Right atrium auricular region (tissue), 2 donors: ENCODE results near the gene ZNF346. TPM values are rescaled to one million over a fixed set of nuclear protein-coding genes. Genes with fewer than 3 reads are reported as not detected.
A peak's percentile ranks its signal among the peaks of the same experiment; 100 is the strongest.

Experiments used
- DNase-seq: peaks from one replicate; pipeline ENCODE4 v3.0.0-alpha.2; 2019; ENCODE audit warnings: low spot score
- H3K27ac ChIP-seq, 2 donors: fragments of 200-600 bp; sonication (generic); 1 replicate in 1 of 2; 2 replicates in 1 of 2; pipeline ENCODE4 v1.5.1; 2016 to 2019
- H3K27me3 ChIP-seq, 2 donors: fragments of 200-600 bp; sonication (generic); one replicate each; pipeline versions ENCODE4 v1.5.1 to v1.6.0; 2017 to 2019
- H3K36me3 ChIP-seq: fragments of 200-600 bp; sonication (generic); one replicate; pipeline ENCODE4 v1.5.1; 2016
- H3K4me1 ChIP-seq, 2 donors: fragments of 200-600 bp; sonication (generic); one replicate each; pipeline versions ENCODE4 v1.5.1 to v1.6.0; 2017 to 2019
- H3K4me3 ChIP-seq, 2 donors: fragments of 200-600 bp; sonication (generic); 1 replicate in 1 of 2; 2 replicates in 1 of 2; pipeline ENCODE4 v1.5.1; 2017 to 2019; ENCODE audit warnings: mild to moderate bottlenecking in 1 of 2, moderate library complexity in 1 of 2
- H3K9me3 ChIP-seq, 2 donors: fragments of 200-600 bp; sonication (generic); one replicate each; pipeline ENCODE4 v1.5.1; 2019
- CTCF ChIP-seq, 2 donors: fragments of 200-600 bp; sonication (generic); IDR thresholded peaks; one replicate each; pipeline ENCODE4 v1.5.1; 2019; ENCODE audit warnings: antibody characterized with exemption in 2 of 2
- total RNA-seq, 2 donors: library from RNA; depleted of rRNA; stranded (reverse); fragments of >200 nt; gene quantifications; one replicate each; pipeline ENCODE4 v1.1.0, GENCODE V29; 2016

ZNF346 gene
- total RNA-seq, 2 donors from 2014 or later = 8.5 TPM

GRCh38 chr5:177023303-177023664 lies 788 bp downstream of the ZNF346 start:
- peak; percentile 58 for DNase-seq
- H3K36me3 ChIP-seq = no peaks in the 10 kb centered on the region
- H3K9me3 ChIP-seq = no peaks in the 10 kb centered on the region
- H3K4me1 ChIP-seq = peaks cover 0 to 16% of the 10 kb centered on the region in 2 donors
- no peak for TF ChIP-seq CTCF (IDR thresholded peaks at IDR 0.05)
- H3K27ac ChIP-seq = peak overlapping the region; percentile 85 to 87
- H3K27me3 ChIP-seq = no peaks in the 10 kb centered on the region
- peak overlapping the region; percentile 79 to 86 for H3K4me3 ChIP-seq

DNA sequence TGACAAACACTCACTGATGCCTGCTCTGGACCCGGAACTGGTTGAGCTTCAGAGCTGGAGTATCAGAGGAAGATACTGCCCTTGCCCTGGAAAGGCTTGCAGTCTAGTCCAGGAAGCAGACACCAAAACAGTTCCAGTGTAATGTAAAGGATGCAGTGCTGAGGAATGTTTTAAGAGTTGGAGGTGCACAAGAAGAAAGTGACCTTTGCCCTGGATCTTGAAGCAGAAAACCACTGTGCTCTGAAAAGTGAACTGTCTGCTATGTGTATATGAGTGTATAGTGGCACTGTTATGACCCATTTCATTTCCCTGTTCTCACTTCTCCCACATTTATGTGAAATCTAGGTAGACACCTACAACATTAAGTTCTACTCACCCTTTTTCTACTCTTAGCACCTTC lies 2.1 kb downstream of the ZNF346 start:
- no peak for TF ChIP-seq CTCF (IDR thresholded peaks at IDR 0.05)
- H3K9me3 ChIP-seq = no peaks in the 10 kb centered on the region
- H3K36me3 ChIP-seq = no peaks in the 10 kb centered on the region
- no peaks in the 10 kb centered on the region for H3K27me3 ChIP-seq
- DNase-seq = no peak
- no peak overlapping the region for H3K4me3 ChIP-seq
- H3K27ac ChIP-seq = no peak overlapping the region
- H3K4me1 ChIP-seq = peaks cover 0 to 16% of the 10 kb centered on the region in 2 donors

GRCh38 chr5:177025101-177025601 lies 2.7 kb downstream of the ZNF346 start:
- no peaks in the 10 kb centered on the region for H3K27me3 ChIP-seq
- H3K4me3 ChIP-seq = no peak overlapping the region
- peaks cover 0 to 16% of the 10 kb centered on the region in 2 donors for H3K4me1 ChIP-seq
- no peak for TF ChIP-seq CTCF (IDR thresholded peaks at IDR 0.05)
- no peaks in the 10 kb centered on the region for H3K36me3 ChIP-seq
- no peak for DNase-seq
- H3K9me3 ChIP-seq = no peaks in the 10 kb centered on the region
- no peak overlapping the region for H3K27ac ChIP-seq

DNA sequence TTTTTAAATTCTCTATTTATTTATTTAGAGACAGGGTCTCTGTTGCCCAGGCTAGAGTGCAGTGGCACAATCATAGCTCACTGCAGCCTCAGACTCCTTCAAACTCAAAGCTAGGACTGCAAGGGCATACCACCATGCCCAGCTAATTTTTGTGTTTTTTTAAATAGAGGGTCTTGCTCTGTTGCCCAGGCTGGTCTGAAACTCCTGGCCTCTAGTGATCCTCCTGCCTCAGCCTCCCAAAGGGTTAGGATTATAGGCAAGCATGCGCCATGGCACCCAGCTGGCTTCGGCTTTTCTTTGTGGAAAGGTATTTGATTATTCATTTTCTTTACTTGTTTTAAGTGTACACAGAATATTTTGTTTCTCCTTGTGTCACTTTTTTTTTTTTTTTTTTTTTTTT lies 5.2 kb downstream of the ZNF346 start:
- H3K36me3 ChIP-seq = no peaks in the 10 kb centered on the region
- DNase-seq = no peak
- no peaks in the 10 kb centered on the region for H3K9me3 ChIP-seq
- H3K27ac ChIP-seq = no peak overlapping the region
- no peaks in the 10 kb centered on the region for H3K27me3 ChIP-seq
- H3K4me1 ChIP-seq = peaks cover 0 to 9% of the 10 kb centered on the region in 2 donors
- no peak for TF ChIP-seq CTCF (IDR thresholded peaks at IDR 0.05)
- no peak overlapping the region for H3K4me3 ChIP-seq

DNA sequence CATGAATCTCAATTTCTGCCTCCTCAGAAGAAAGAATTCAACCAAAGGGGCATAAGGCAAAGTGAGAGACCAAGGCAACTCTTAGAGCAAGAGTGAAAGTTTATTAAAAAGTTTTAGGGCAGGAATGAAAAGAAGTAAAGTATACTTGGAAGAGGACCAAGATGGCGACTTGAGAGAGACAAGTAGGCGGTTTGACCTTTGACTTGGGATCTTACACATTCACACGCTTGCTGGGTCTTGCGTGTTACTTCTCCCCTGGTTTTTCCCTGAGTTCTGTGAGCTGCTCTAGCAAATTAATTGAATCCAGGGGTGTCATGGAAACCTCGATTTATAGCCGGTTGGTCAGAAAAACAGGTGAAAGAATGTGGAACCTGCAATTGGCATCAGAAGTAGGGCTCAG lies 7.0 kb downstream of the ZNF346 start:
- DNase-seq = no peak
- H3K9me3 ChIP-seq = no peaks in the 10 kb centered on the region
- H3K27me3 ChIP-seq = no peaks in the 10 kb centered on the region
- no peak overlapping the region for H3K4me3 ChIP-seq
- H3K4me1 ChIP-seq = no peaks in the 10 kb centered on the region
- no peak overlapping the region for H3K27ac ChIP-seq
- TF ChIP-seq CTCF (IDR thresholded peaks at IDR 0.05) = no peak
- peaks cover 6% of the 10 kb centered on the region for H3K36me3 ChIP-seq

DNA sequence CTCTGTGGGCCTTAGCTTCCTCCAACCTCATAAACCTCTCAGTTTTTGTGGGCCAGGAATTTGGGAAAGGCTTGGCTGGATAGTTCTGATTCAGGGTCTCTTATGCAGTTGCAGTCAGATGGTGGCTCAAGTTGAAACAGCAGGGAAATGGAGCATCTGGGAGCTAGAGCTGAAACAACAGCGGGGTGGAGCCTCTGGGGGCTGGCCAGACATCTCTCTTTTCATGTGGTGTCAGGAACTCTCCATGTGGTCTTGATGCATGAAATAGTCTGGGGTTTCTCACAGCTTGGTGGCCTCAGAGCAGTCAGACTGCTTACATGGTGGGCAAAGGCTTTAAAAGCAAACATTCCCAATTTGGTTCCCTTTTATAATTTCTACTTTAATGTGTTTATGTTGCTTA lies 13.5 kb downstream of the ZNF346 start:
- H3K4me1 ChIP-seq = peaks cover 0 to 4% of the 10 kb centered on the region in 2 donors
- H3K9me3 ChIP-seq = no peaks in the 10 kb centered on the region
- H3K4me3 ChIP-seq = no peak overlapping the region
- H3K36me3 ChIP-seq = peaks cover 6% of the 10 kb centered on the region
- TF ChIP-seq CTCF (IDR thresholded peaks at IDR 0.05) = no peak
- no peak for DNase-seq
- H3K27me3 ChIP-seq = no peaks in the 10 kb centered on the region
- no peak overlapping the region for H3K27ac ChIP-seq
